Smooth muscle cell of the brain vasculature (primary cell): Measurements from ENCODE around the gene CD300LB.
"Not testable (repeated sequence)": the region's sequence is repeated elsewhere in the genome, so short reads cannot be mapped to it uniquely, and the experiment has no call there.

ENCODE experiments used
- DNase-seq: peaks from one replicate; pipeline ENCODE4 v3.0.0-alpha.2; 2012; ENCODE audit warnings: low read depth, low spot score

The CD300LB gene

DNA sequence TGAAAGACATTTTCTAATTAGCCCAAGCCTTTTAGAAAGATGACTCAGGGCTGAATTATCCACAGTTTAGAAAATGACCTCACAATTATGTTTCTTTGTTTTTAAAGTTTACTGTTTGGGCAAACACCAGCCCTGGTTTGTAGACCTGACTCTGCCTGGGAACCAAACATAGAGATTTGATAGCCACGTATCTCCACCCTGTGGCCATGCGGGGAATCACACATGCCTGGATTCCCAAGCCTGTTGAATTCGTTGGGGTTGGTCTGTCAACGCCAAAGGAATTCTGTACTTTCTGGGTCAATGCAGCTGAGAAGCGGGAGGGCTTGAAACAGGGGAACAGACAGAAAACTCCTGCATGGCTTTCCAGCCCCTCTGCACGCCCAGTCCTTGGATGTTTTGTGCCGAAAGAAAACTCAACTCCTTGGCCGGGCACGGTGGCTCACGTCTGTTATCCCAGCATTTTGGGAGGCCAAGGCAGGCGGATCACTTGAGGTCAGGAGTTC is 37.9 kb downstream of the CD300LB start:
- DNase-seq = peak; percentile 9

DNA sequence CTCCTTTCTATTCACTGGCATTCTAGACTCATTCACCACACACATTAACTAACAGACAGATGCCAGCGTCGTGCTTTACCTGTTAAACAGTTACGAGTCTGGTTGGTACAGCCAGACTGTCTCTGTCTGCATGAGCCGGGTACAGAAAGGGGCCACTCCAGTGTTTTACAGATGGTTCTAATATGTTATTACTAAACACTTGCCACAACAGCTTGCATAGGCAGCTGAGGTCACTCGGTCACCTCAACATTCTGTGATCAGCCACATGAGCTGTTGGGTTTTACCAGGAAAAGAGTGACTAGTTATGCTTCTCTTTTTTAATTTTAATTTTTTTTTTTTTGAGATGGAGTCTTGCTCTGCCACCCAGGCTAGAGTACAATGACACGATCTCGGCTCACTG is 39.6 kb downstream of the CD300LB start:
- no peak for DNase-seq

DNA sequence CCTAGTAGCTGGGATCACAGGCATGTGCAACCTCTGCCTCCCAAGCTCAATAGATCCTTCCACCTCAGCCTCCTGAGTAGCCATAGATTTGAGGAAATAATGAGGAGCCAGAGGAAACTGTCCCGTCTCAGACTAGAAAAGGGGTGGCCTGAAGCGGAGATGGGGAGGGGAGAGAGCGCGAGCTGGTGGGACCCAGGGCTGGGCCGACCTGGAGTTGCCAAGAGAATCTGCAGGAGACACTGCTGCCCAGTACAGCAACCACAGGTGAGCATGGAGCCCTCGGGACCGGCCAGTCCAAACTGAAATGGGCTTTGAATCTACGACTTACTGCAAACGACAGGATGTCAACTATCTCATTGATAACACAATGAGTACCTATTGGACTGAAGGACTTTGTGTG is 40.6 kb downstream of the CD300LB start:
- no peak for DNase-seq

DNA sequence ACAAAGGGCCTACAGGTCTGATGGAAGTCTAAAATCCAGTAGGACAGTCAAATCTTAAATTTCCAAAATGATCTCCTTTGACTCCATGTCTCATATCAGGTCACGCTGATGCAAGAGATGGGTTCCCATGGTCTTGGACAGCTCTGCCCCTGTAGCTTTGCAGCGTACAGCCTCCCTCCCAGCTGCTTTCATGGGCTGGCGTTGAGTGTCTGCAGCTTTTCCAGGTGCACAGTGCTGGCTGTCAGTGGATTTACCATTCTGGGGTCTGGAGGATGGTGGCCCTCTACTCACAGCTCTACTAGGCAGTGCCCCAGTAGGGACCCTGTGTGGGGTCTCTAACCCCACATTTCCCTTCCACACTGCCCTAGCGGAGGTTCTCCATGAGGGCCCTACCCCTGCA is 43.0 kb downstream of the CD300LB start:
- DNase-seq = not testable (repeated sequence)

DNA sequence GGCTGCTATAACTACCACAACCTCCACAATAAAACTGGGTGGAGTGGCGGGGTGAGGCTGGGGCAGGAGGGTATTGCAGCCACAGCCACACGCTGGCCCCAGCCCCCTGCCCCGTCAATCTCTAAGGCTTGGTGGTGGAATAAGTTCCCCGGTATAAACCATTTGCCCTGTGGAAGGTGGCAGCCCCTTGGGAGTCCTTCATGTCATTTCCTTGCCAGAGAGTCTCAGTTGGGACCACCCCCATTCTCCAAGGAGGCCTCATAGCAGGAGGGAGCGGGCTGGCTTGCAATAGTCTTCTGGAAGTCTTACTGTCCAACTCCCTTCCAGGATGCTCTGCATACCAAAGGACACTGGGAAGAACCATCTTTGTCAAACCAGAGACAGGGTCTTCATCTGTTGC is 45.4 kb downstream of the CD300LB start:
- DNase-seq = no peak

DNA sequence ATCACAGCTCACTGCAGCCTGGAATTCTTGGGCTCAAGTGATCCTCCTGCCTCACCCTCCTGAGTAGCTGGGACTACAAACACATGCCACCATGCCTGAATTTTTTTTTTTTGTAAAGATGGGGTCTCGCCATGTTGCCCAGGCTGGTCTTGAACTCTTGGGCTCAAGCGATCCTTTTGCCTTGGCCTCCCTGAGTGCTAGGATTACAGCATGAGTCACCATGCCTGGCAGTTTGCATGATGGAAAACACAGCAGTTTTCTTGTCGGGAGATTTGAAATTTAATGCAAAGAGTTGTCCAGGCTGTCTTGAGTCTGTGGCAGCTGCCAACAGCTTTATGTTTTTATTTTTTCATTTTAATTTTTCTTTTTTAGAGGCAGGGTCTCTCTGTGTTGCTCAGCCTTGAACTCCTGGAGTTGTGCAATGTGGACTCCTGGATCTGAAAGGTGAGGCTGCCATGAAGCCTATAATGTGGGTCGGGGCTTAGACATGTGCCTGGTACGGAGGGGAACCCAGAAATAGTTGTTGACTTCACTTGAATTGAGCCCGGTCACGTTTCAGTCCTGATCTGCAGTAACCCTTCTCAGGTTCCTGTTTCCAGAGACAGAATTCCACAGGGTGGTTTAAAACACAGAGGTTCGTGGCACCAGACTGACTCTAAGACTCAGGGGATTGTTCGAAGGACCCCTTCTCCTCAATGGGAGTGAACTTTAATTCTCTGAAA is 46.1 kb downstream of the CD300LB start:
- no peak for DNase-seq

DNA sequence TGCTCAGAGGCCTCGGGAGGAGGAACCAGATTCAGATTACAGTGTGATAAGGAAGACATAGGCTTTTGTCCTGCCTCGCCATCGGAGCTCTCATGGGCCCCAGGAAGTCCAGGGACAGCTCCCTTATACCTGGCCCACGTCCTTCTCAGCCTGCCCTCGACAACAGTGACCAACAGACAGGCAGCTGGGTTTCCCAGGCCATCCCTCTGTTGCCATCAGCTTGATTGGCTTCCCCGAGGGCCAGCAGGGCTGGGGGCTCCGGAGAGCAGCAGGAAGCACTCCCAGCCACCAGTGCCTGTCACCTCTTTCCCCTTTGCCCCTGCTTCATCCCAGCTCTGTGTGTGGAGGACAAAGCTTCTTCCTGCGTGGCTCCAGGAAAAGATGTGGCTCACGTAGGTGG is 47.2 kb downstream of the CD300LB start:
- DNase-seq = no peak

DNA sequence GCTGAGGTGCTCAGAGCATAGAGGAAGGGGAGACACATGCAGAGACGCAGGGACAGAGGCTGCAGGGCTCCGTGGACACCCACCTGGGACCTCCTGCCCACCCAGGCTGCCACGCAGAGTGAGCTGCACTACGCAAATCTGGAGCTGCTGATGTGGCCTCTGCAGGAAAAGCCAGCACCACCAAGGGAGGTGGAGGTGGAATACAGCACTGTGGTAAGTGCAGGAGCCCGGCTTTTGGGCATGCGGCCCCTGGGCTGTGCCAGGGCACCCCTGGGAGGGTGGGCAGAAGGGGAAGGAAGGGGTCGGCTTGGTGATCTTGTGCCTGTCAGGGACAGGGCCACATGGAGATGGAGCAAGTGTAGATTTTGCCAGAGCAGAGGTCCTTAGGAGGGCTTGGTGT is 49.7 kb downstream of the CD300LB start:
- no peak for DNase-seq

DNA sequence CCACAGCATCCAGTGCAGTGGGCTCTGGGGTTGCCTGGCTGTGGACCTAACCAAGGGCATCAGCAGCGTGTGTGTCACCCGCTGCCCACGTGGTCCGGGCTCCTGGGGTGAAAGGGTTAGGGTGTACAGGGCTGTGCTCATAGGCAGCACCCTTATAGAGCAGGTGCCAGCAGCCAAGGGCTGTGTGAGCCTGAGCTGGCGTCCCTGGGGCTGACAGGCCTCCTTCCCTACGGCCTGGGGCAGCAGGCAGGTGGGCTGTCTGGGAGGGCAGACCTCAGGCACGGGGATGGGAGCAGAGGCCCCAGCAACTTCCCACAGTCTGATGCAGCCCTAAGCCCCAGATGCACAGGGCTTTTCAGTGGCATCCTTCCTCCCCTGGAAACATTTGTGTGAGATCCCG is 51.0 kb downstream of the CD300LB start:
- DNase-seq = no peak

DNA sequence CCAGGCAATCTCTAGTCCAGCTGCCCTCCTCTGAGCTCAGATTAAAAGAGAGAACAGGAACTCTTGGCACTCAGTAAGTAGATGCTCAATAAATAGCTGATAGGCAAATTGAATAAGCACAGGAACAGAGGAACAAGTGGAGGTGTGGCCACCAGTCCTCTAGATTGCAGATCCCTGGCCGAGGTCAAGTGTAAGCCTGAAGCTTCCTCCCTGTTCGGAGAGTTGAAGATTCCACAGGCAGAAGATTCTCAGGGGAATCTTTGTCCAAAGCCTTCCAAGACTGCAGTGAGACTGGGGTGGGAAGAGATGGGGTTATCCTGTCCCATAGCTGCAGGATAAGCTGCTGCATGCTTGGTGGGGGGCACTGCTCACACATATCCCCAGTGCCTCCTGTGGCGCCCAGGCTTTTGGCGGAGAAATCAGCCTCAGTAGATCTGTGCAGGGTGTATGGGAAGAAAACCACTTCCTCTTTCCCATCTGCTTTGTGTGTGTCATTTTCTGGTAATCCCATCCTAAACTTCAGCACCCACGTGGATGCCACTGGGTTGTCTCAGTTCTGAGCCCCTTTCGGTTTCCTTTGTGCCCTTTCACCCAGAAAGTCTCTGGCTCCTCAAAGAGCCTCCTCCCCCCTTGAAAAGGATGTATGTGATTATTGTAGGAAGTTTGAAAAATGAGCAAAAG is 52.7 kb downstream of the CD300LB start:
- no peak for DNase-seq

DNA sequence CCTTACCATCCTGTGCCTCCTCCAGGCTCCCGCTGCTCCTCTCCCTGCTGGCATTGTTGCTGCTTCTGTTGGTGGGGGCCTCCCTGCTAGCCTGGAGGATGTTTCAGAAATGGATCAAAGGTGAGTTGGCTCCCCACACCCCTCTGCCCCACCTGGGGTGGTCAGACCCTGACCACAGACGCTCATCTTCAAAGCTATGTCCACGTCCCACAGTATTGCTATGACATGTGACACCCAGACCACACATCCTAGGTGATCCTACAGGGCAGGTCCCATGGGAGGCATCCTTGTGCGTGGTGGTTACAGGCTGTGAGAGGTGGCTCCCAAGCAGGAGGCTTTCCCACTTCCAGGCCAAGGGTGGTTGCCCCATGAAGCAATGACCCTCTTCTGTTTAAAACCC is 53.9 kb downstream of the CD300LB start:
- DNase-seq = no peak

DNA sequence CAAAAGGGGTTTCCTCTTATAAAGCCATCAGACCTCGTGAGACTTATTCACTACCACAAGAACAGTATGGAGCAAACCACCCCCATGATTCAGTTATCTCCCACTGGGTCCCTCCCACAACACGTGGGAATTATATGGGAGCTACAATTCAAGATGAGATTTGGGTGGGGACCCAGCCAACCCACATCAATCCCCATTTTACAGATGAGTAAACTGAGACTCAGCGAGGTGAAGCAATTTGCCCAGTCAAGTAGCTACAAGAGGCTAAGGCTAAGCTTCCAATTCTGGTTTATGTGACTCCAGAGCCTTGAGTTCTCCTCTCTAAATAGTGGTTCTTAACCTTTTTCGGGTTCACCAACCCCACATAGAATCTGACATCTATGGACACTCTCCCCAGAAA is 56.1 kb downstream of the CD300LB start:
- DNase-seq = no peak

DNA sequence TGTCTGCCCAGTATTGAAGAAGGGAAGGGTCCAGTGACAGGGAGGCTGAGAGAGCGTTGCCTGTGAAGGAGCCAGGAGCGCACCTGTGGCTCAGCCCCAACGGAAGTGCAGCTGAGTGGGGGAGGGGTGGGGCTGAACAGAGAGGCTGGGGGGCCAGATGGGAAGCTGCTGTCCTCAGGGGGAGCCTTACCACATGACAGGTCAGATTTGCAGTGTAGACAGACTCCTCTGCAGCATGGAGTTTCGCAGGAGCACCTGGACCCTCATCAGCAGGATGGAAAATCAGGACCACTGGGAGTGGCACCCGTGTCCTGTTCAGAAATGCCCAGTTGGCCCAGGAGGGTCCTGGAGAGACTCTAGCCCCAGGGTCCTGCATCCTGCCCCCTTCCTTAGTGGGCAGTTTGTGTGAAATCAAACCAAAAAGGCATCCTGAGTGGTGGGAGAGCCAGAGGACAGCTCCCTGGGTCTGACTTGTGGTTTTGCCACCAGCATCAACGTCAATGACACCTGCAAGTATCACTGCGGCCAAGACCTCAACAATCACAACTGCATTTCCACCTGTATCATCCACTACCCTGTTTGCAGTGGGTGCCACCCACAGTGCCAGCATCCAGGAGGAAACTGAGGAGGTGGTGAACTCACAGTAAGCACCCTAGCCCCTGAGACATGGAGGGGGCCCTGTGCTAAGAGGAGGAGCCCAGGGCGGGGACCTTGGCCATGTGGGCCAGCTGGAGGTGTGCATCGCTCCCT is 57.1 kb downstream of the CD300LB start:
- no peak for DNase-seq

DNA sequence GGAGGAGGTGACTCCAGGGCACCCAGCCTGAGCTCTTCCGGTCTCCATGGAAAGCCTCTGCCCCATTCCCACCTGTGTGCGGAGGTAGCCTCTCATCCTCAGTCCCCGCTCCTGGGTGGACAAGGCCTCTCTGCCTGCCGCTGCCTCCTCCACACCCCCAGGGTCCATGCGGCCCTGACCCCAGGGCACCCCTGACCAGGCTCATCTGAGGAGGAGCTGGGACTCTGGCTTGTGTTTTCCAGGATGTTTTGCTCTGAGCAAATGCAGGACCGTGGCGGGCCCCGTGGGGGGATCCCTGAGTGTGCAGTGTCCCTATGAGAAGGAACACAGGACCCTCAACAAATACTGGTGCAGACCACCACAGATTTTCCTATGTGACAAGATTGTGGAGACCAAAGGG is 58.0 kb downstream of the CD300LB start:
- DNase-seq = no peak

DNA sequence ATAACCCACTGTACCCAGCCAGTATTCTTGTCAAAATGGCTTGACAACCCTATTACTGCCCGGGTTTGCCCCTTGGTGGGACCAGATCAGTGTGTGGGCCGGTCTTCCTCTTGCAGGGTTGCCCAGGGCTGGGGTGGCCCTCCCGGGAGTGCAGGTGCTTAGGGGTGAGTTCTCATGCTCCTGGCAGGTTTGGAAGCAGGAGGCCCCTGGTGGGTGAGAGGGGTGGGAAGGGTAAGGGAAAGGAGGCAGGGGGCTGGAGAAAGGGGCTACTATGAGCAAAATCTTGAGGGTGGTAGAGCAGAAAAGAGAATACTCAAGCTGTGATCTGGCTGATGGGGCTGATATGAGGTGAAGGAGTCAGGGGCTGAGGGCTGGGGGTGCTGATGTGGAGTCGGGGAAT is 58.4 kb downstream of the CD300LB start:
- no peak for DNase-seq

DNA sequence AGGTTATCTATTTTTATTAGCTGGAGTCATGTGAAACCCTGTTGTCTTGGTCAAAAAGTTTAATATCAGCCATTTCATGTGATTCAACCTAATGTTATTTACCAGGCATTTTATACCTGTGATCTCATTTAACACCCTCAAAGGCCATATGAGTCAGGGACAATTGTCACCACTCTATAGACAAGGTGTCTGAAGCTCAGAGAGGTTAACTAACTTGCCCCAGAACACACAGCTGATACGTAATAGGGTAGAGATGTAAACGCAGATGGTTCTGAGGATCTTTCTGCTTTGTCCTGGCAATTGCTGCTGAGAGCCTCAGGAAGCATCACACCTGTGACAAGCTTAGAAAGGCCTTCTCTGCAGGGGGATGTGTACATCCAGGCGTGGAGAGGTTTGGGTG is 59.9 kb downstream of the CD300LB start:
- DNase-seq = no peak
